IPS-11a (cell line): ENCODE data around the gene ECSIT.
A peak's percentile ranks its signal among the peaks of the same experiment; 100 is the strongest.

Experiments
- H3K4me3 ChIP-seq: one replicate; pipeline ENCODE4 v1.5.1; 2013; ENCODE audit warnings: low read depth, low read length, control low read depth

ECSIT gene

DNA sequence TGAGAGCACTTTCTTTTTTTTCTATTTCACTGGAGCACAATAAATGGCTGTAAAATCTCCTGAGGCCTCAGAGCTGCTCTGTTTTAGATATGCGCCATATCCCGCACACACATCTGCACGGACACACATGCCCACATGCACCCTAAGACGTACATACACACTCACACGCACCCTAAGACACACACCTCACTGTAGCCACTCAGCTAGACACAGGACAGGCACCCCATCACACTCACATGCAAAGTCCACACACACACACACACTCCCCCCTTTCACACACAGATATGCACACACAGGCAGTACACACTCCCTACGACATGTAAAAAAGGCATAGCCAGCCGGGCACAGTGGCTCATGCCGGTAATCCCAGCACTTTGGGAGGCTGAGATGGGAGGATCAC is 21.3 kb upstream of the ECSIT start:
- no peak overlapping the region for H3K4me3 ChIP-seq

- no peak overlapping the region for H3K4me3 ChIP-seq
These were observed 20.5 kb upstream of the ECSIT start for GRCh38 chr19:11549386-11549953.

DNA sequence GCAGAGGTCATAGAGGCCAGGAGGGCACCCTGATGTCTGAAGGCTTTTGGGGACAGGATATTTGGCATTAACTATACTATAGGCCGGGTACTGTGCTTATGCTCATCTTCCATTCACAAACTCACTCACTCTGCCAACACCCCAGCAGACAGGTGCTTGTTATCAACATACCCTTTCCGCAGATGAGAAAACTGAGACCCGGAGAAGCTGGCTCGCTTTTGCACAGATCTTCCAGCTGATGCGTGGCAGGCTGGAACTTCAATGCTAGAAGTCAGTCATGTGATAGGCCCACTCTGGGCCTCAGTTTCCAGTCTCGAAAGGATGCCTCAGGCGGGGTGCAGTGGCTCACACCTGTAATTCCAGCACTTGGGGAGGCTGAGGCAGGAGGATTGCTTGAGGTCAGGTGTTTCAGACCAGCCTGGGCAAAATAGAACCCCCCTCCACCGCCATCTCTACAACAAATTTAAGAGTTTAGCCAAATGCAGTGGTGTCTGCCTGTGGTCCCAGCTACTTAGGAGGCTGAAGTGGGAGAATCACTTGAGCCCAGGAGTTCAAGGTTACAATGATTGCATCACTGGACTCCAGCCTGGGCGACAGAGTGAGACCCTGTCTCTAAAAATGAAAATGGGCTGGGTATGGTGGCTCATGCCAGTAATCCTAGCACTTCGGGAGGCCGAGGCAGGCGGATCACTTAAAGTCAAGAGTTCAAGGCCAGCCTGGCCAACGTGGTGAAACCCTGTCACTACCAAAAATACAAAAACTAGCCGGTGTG is 19.2 kb upstream of the ECSIT start:
- no peak overlapping the region for H3K4me3 ChIP-seq

DNA sequence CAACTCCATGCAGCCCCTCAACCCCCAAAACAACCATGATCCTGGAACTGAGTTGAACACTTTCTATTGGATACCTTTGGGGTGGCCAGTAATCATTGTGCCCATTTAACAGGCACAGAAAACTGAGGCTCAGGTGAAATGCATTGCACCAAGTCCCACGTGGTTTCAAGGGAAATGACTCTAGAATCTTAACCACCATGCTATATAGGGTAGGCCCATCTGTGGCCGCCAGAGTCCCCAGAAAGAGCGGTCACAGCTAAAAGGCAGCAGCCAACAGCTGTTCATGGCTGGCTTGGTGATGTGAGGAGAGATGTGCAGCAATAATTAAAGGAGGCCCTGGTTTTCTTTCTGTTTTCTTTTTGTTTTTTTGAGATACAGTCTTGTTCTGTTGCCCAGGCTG is 12.3 kb upstream of the ECSIT start:
- H3K4me3 ChIP-seq = no peak overlapping the region

GRCh38 chr19:11540645-11541044 is 11.7 kb upstream of the ECSIT start:
- H3K4me3 ChIP-seq = no peak overlapping the region

GRCh38 chr19:11539495-11540365 is 10.8 kb upstream of the ECSIT start:
- H3K4me3 ChIP-seq = peak overlapping the region; percentile 35

- peak within 1 kb of the TSS; percentile 35 for H3K4me3 ChIP-seq
These were observed 9.5 kb upstream of the ECSIT start, which contains the start of gene CNN1 for GRCh38 chr19:11538232-11539036. Gene CNN1, plus strand, starts transcription at chr19:11538851. Its CDS starts 77 bp downstream, at chr19:11538928.

- H3K4me3 ChIP-seq = peak overlapping the region; percentile 24
These were observed 7.1 kb upstream of the ECSIT start for GRCh38 chr19:11535792-11536595.

DNA sequence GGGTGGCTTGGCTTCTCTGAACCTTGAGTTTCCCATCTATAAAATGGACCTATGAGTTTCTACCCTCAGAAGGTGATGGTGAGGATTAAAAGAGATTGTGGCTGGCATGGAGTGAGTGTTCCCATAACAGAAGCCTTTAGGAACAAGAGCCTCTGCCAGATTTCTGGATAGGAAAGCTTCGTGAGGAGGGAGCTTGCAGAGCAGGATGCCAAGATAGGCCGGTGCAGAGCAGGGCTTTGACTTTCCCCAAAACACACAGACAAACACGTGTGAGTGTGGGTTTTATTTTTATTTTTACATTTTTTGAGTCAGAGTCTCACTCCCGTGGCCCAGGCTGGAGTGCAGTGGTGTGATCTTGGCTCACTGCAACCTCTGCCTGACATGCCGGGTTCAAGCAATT is 6.0 kb upstream of the ECSIT start:
- no peak overlapping the region for H3K4me3 ChIP-seq

GRCh38 chr19:11534538-11534937 is 5.6 kb upstream of the ECSIT start:
- no peak overlapping the region for H3K4me3 ChIP-seq

DNA sequence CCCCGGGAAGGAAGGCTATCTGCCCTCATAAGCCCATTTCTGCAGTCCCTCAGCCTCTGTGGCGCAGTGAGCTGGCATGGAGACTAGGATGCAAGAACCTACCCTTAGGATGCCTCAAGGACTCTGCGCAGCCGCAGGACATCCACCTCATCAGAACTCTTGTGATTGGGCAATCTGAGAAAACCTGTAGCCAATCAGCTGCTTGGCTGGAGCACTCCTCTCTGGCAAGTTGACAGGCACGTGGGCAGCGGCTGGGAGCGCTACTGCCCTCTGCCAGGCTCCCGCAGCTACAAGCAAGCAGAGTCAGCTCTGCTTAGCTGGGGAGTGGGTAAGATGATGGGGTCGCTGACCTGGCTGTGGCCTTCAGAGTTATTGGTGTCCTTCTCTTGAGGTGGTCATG is 1.5 kb upstream of the ECSIT start:
- H3K4me3 ChIP-seq = no peak overlapping the region

DNA sequence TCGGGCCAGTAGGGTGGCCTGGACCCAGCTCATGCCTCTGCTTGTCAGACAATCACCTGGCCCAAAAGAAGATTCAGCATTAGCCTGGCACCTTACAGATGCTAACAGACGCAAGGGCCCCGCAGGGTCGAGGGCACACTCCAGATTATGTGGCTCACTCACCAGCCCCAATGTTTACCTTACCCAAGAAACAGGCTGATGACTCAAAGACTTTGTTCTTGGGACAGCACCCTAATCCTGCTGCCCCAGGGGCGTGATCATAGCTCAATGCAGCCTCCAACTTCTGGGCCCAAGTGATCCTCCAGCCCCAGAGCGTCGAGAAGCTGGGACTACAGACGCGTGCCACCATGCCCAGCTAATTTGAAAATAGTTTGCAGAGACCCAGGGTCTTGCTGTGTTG is 9.8 kb downstream of the ECSIT start:
- no peak overlapping the region for H3K4me3 ChIP-seq

DNA sequence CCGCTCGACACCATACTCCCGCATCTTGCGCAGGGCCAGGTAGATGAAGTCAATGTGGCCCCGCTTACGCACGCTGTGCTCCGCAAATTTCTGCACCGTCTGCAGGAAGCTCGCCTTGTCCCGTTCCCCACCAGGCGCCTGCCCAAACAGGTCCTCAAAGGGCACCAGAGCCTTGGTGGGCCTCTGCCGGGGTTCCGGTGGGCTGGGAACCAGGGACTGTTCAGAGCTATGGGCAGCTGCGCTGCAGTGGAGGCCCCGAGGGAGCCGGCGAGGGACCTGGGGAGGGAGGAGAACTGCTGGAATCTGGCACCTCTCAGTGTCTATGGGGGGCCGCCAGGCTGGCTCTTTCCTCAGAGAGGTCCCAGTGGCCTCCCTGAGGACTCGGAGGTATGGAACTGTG is 15.0 kb downstream of the ECSIT start:
- H3K4me3 ChIP-seq = no peak overlapping the region

DNA sequence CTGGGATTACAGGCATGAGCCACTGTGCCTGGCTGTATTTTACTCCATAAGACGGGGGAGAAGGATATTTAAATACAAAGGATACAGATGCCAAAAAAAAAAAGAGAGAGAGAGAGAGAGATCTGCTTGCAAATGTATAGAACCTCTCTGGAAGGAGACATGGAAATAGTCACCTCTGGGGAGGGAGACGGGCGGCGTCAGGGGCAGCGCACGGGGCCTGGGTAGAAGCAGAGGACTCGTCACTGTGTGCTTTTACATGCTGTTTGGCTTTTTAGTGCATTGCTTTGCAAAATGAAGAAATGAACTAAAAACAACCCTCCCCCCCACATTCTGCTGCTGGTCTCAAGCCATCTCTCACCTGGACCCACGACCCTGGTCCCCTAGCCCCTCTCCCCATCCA is 18.5 kb downstream of the ECSIT start:
- H3K4me3 ChIP-seq = no peak overlapping the region

DNA sequence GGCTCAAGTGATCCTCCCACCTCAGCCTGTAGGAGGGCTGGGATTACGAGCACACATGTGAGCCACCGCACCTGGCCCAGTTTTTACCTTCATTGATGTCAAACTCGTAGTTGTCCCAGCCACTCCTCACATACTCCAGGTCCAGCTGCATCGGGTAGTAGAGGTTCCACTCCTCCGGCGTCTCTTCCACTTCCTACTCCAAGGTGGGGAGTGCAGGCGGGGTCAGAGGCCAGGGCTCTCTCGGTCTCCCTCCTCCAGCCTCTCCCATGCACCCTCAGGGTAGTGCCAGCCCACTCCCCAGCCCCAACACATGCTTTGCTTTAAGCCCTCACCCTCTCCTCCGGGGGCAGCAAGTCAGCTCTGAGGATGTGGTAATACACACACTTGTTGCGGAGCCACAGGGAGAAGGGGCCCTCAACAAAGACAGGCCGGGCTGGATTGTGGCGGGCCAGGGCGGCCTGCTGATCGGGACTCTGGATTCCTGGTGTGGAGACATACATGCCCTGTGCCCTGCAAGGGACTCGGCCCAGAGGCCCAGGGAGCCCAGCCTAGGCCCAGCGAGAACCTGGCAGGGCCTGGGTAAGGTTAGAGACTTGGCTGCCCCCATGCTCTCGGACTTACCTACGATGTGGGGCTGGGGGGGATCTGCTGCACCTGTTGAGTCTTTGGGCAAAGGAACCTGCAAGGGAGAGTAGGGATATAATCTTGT is 21.4 kb downstream of the ECSIT start:
- no peak overlapping the region for H3K4me3 ChIP-seq

- no peak overlapping the region for H3K4me3 ChIP-seq
These were observed 22.0 kb downstream of the ECSIT start for GRCh38 chr19:11506967-11507366.

- peak overlapping the region; percentile 17 for H3K4me3 ChIP-seq
These were observed 22.8 kb downstream of the ECSIT start for GRCh38 chr19:11506101-11506555.

DNA sequence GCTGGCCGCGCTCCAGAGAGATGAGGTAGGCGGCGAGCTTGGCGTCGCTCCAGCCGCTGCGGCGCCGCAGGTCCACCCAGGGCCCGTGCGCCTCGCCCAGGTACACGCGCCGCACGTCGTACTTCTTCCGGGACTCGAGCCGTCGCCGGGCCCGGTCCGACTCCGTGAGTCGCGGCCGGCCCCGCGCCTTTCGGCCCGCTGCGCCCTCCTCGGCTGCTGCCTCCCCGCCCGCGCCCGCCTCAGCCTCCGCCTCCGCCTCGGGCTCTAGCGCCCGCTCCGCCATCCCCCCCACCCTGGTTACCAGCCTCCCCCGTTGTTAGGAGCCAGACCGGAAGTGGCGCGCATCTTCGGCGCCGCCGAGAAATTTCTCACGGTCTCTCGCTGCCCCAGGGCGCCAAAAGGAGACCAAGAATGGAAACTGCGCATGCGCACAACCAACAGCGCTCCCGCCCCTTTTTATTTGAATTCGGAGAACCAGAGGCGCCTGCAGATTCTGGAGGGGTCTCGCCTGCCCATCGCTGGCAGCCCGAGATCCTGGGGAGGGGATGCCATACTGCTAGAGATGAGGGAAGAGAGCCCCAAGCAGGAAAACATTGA is 23.3 kb downstream of the ECSIT start, which contains the start of gene ZNF653:
Gene ZNF653 (minus strand): TSS at position 336 of the 597 bp plus-strand sequence. CDS start 53 bp downstream, at position 283.
- H3K4me3 ChIP-seq = peak within 1 kb of the TSS; percentile 70

- peak overlapping the region; percentile 70 for H3K4me3 ChIP-seq
These were observed 23.9 kb downstream of the ECSIT start for GRCh38 chr19:11505032-11505503.
